GM19395 (cell line): ENCODE data around the gene COL25A1.
A peak's percentile ranks its signal among the peaks of the same experiment; 100 is the strongest.
"Not testable (repeated sequence)": the region's sequence is repeated elsewhere in the genome, so short reads cannot be mapped to it uniquely, and the experiment has no call there.

Experiments used
- ATAC-seq: cut with Tn5 transposase; IDR thresholded peaks from one replicate; pipeline ENCODE4 v1.9.1; 2021; ENCODE audit warnings: mild to moderate bottlenecking, moderate library complexity; ENCODE audit not compliant: unreplicated experiment

Gene COL25A1

DNA sequence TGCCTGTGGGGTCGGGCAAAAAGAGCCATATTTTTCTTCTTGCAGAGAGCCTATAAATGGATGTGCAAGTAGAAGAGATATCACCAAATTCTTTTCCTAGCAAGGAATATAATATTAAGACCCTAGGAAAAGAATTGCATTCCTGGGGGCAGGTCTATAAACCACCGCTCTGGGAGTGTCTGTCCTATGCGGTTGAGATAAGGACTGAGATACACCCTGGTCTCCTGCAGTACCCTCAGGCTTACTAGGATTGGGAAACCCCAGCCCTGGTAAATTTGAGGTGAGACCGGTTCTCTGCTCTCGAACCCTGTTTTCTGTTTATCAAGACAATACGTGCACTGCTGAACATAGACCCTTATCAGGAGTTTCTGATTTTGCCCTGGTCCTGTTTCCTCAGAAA, 280.8 kb downstream of the COL25A1 start:
- not testable (repeated sequence) for ATAC-seq

DNA sequence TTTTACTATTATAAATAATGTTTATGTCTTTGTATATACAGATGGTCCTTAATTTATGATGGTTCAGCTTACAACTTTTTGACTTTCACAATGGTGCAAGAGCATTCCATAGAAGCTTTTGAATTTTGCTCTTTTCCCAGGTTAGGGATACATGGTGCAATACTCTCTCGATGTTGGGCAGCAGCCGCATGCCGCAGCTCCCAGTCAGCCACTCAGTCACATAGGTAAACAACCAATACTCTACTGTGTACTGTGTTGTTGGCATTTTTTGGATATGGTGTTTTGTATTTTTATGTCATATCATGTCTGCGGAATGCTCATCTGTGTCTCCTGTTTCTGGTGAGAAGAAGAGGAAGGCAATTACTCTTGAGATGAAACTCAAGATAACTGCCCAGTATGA, 281.6 kb downstream of the COL25A1 start:
- no peak for ATAC-seq

- ATAC-seq, result no peak
Measured at GRCh38 chr4:109016200-109016599, 286.3 kb downstream of the COL25A1 start.

DNA sequence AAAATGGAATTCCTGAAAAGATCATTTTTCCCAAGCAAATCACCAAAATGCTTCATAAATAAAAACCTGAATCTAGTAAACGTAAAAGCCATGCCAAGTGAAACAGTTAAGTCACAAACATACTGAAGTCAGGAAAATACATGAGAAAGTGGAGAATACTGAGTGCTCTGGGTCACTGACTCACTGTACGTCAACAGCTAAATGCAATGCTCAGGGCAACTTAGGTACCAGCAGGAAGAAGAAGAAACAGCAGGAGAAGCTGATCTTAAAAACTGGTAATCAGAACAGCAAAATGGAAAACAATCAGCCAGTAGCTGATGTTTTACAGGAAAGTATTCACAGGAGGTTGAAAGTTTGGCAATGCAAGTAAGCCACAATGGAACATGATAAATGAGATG, 287.0 kb downstream of the COL25A1 start:
- no peak for ATAC-seq

- ATAC-seq, result no peak
Measured at GRCh38 chr4:109014593-109015412, 287.7 kb downstream of the COL25A1 start.

- no peak for ATAC-seq
Measured at GRCh38 chr4:109012286-109012880, 290.1 kb downstream of the COL25A1 start.

DNA sequence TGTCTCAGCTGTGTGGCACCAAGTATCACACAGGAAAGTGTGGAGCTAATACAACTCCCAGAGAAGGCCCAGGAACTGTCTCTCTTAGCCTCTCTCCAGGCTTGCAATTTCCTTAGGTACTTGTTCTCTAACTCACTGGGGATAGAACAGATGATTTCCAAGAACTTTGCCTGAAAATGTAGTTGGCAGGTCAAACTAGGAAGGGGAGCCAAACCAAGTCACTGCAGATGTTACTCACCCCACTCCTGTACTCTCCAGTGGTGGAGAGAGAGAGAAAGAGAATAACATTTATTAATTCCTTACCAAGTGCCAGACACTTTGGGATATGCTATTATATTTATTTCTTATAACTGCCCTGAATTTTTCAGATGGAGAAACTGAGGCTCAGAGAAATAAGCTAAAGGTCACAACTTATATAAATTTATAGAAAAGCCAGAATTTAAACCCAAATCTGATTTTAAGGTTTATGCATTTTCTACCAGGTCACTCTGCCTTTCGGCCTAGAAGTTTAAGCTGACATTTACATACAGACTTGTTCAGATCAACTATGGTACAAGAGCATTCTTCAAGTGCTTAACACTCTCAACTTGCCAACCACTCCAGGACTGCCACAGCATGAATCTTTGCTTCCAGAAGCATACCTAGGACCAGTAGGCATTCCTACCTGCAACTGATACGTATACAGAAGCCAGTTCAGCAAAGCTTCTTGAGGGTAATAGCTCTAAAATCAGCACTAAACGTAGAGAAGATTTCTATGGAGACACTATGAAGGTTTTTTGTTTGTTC, 291.0 kb downstream of the COL25A1 start:
- no peak for ATAC-seq

DNA sequence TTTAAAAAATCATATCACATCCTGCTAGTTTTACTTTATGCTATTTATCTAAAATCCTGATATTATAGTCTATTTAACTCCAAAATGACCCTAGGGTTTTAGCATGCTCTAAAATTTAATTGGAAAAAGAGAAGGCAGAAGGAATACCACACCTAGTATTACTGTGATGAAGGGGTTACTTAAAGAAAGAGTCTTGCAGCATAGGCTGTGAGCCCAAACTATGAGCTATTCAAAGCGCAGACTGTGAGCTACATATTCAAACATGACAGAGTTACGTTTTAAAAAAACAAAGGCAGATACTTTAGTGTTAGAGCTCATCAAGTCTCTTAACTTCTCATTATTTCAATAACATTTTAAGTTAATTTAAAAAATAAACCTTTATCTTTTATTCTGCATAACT, 291.9 kb downstream of the COL25A1 start:
- ATAC-seq, result no peak

- no peak for ATAC-seq
Measured at GRCh38 chr4:109009909-109010308, 292.5 kb downstream of the COL25A1 start.

GRCh38 chr4:109007976-109008375, 294.5 kb downstream of the COL25A1 start:
- ATAC-seq, result no peak

GRCh38 chr4:109005523-109005922, 296.9 kb downstream of the COL25A1 start:
- ATAC-seq, result no peak

DNA sequence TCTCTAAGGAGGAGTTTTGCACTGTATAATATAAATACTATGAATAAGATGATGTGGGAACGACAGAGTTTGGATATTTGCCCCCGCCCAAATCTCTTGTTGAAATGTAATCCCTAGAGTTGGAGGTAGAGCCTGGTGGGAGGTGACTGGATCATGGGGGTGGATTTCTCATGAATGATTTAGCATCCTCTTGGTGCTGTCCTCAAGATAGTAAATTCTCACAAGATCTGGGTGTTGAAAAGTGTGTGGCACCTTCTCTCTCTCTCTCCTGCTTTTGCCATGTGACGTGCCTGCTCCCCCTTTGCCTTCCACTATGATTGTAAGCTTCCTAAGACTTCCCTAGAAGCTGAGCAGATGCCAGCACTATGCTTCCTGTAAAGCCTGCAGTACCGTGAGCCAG, 298.0 kb downstream of the COL25A1 start:
- no peak for ATAC-seq

- no peak for ATAC-seq
Measured at GRCh38 chr4:109003964-109004363, 298.5 kb downstream of the COL25A1 start.

DNA sequence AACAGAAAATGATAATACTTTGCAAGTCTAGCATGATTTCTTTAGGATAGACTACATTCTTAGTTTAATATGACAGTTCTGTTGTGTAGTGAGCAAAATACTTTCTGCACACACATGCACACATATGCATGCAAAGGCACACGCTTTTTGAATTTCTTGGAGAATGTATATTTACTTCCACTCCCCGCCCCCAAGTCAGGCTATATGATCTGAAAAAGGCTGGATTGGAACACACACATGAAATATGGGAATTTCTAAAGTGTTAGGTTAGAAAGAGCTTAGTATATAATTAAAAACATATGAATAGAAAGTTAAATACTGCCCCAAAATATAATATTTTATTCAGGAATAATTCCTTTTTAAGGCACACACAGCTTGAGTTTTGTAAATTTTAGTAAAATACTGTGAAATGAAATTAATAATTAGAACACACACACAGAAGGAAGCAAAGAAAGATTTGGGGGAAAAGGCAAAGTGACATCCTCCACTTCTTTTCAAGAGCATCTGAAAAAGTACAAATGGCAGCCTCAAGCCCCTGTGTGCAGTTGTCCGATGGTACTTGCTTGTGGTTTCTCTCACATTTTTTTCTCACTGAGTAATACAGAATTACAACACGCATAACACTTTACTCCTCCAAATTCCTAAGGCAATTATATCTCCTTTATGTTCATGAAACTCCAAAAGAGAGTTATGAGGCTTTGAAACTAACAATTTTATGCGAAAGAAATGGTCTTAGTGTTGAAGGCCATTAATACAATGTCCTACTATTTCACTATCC, 310.7 kb downstream of the COL25A1 start:
- no peak for ATAC-seq

DNA sequence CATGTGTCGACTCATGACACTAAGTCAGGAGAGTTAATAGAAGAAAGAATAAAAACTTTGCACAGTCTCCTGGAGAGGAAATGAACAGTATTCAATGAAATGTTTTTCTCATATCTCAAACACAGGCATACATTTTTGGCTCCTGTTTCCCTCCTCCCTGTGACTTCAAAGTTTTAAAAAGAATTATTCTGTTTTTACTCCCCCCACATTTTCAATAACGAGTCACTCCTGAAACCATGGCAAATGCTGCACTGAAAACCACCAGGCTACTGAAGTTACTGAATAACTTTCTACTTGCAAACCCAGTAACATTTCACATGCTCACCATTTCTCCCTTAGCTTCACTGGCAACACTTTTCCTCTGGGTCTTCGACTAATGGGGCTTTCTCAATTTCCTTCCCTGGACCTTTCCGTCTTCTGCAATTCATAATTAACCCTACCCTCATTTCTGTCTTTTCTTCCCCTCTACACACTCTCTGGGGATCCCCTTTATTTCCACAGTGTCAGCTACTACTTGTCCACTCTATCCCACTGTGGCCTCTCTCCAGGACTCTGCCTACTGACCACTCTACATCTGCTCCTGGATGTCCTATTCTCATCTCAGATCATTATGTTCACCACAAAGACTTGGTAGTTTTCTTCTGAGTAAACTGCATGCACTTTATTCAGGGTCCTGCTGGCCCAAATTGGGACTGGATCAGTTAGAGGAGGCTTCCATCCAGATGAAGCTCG, 313.8 kb downstream of the COL25A1 start:
- peak; percentile 88 for ATAC-seq

- ATAC-seq, result not testable (repeated sequence)
Measured at GRCh38 chr4:108984495-108984894, 318.0 kb downstream of the COL25A1 start.

DNA sequence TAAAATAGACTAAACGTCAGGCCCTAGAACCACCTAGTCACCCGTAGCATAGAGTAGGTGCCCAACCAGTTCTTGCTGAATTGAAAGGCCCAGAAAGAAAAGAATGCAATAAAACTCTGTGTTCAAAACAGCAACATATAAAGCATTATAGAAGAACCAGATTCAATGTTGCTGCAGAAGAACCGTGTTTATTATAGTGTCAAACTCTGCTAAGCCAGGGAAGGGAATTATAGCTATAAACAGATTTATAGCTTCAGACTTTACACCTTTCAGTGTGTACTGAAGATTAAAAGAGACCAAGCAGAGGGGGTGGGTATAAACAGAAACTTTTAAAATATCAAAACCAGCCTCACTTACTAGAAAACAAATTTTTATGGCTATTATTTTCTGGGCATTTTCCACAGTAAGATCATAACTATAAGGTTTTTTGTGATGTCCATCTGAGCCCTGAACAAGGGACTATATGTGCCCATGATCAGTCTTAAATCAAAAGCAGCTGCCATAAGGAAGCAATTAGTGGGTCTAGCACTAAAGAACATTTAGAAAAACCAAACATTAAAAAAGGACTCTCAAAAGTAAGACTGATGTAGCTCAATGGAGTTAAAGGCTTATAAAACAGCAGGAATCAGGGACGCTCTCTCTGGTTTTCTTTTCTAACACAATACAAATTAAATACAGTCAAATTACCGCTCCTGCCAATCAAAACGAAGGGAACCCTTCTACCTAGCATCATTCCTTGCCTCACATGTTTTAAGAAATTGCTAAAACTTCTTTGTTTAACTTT, 319.9 kb downstream of the COL25A1 start:
- no peak for ATAC-seq

DNA sequence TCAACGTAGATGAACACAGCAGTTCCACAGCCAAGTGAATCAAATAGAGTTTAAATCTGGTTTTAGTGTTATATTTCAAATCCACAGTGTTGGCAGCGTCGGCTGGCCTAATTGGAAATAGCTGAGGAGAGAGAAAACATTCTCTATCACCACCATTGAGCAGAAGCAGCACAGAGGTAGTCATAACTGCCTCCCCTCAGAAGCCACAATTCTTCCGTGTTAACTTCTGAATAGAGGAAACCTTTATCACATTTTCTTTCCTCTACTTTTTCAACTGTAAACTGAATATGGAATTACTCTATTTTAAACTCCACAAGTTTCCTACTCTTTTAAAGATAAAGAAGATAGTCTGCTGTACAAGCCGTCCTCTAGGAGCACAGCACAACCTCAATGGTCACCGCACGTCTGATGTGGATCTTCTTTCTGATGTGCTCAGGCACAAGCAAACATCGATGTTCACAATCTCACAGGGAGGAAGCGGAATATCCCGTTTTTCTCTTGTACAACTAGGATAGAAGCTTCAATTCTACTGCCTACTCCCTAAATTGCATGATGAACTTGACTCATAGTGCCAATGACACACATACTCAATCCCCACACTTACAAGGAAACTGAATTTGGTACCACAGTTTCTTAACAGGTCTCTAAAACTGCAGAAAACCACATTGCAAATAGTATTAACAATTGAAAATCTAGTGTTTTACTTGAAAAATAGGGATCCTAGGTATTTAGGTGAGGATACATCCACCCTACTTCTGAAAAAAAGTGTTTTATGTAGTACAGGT, 321.8 kb downstream of the COL25A1 start:
- no peak for ATAC-seq

- no peak for ATAC-seq
Measured at GRCh38 chr4:108979759-108980158, 322.7 kb downstream of the COL25A1 start.
